ENCODE data around the gene PCDH9.

Gene PCDH9

GRCh38 chr13:66402546-66402945 lies 827.6 kb downstream of the PCDH9 start:
- Histone ChIP-seq H3K18ac (ENCODE audit: low read depth in 1 of 2, low read length in 2 of 2) (no peak overlapping the region), H3K4me3 (ENCODE audit: insufficient read depth in 1 of 2, low read depth in 1 of 2, low read length in 2 of 2) (no peak overlapping the region), H2AFZ (ENCODE audit: low read depth, low read length) (no peak overlapping the region), H4K8ac (ENCODE audit: low read length) (no peak overlapping the region), H3K36me3 (ENCODE audit: control insufficient read depth in 1 of 2, insufficient read depth in 2 of 2, low read depth in 1 of 2, low read length in 2 of 2) (no peaks in the 10 kb centered on the region), H3K9ac (ENCODE audit: low read length) (no peak overlapping the region), H3K23ac (ENCODE audit: low read length in 2 of 2) (no peak overlapping the region), H3K27me3 (ENCODE audit: control insufficient read depth in 1 of 2, insufficient read depth in 1 of 2, low read length in 2 of 2) (no peaks in the 10 kb centered on the region), H2BK15ac (ENCODE audit: low read depth, poor library complexity, severe bottlenecking) (no peak overlapping the region), H3K4me2 (ENCODE audit: low read length, poor library complexity, severe bottlenecking) (no peak overlapping the region), H3K4me1 (ENCODE audit: control insufficient read depth, insufficient read depth, low read depth, low read length) (no peaks in the 10 kb centered on the region), H2AK5ac (ENCODE audit: low read length, severe bottlenecking) (no peak overlapping the region), H2BK5ac (ENCODE audit: low read depth, low read length, poor library complexity, severe bottlenecking) (no peak overlapping the region), H3K27ac (ENCODE audit: low read length, poor library complexity, severe bottlenecking) (no peak overlapping the region), H3K9me3 (ENCODE audit: control insufficient read depth, low read length) (no peaks in the 10 kb centered on the region), H2BK120ac (ENCODE audit: low read depth, low read length) (no peak overlapping the region), H3K14ac (ENCODE audit: low read length in 2 of 2) (no peak overlapping the region), H4K91ac (ENCODE audit: low read length) (no peak overlapping the region), H3K4ac (ENCODE audit: low read depth in 1 of 2, low read length in 2 of 2) (no peak overlapping the region), H2BK12ac (ENCODE audit: low read length in 2 of 2) (no peak overlapping the region), H3K79me1 (replicated peaks; ENCODE audit: low read length, poor library complexity, severe bottlenecking) (no peaks in the 10 kb centered on the region)
- no peak for DNase-seq
- 67% methylated on average over 2 of the region's 2 CpGs for WGBS

- 100% methylated on average over 1 of the region's 1 CpG for WGBS
- Histone ChIP-seq H3K27ac (ENCODE audit: low read length, poor library complexity, severe bottlenecking) (no peak overlapping the region), H2BK15ac (ENCODE audit: low read depth, poor library complexity, severe bottlenecking) (no peak overlapping the region), H3K4me2 (ENCODE audit: low read length, poor library complexity, severe bottlenecking) (no peak overlapping the region), H3K79me1 (replicated peaks; ENCODE audit: low read length, poor library complexity, severe bottlenecking) (no peaks in the 10 kb centered on the region), H3K4me3 (ENCODE audit: insufficient read depth in 1 of 2, low read depth in 1 of 2, low read length in 2 of 2) (no peak overlapping the region), H4K8ac (ENCODE audit: low read length) (no peak overlapping the region), H3K14ac (ENCODE audit: low read length in 2 of 2) (no peak overlapping the region), H3K4ac (ENCODE audit: low read depth in 1 of 2, low read length in 2 of 2) (no peak overlapping the region), H2AFZ (ENCODE audit: low read depth, low read length) (no peak overlapping the region), H2BK12ac (ENCODE audit: low read length in 2 of 2) (no peak overlapping the region), H3K23ac (ENCODE audit: low read length in 2 of 2) (no peak overlapping the region), H3K36me3 (ENCODE audit: control insufficient read depth in 1 of 2, insufficient read depth in 2 of 2, low read depth in 1 of 2, low read length in 2 of 2) (no peaks in the 10 kb centered on the region), H2AK5ac (ENCODE audit: low read length, severe bottlenecking) (no peak overlapping the region), H3K18ac (ENCODE audit: low read depth in 1 of 2, low read length in 2 of 2) (no peak overlapping the region), H3K4me1 (ENCODE audit: control insufficient read depth, insufficient read depth, low read depth, low read length) (no peaks in the 10 kb centered on the region), H3K9ac (ENCODE audit: low read length) (no peak overlapping the region), H3K9me3 (ENCODE audit: control insufficient read depth, low read length) (no peaks in the 10 kb centered on the region), H4K91ac (ENCODE audit: low read length) (no peak overlapping the region), H2BK5ac (ENCODE audit: low read depth, low read length, poor library complexity, severe bottlenecking) (no peak overlapping the region), H2BK120ac (ENCODE audit: low read depth, low read length) (no peak overlapping the region), H3K27me3 (ENCODE audit: control insufficient read depth in 1 of 2, insufficient read depth in 1 of 2, low read length in 2 of 2) (no peaks in the 10 kb centered on the region)
- no peak for DNase-seq
Measured at GRCh38 chr13:66402066-66402465, 828.1 kb downstream of the PCDH9 start.

GRCh38 chr13:66400292-66400691 lies 829.8 kb downstream of the PCDH9 start:
- H2BK12ac ChIP-seq (ENCODE audit: low read length in 2 of 2): no peak overlapping the region
- H2BK120ac ChIP-seq (ENCODE audit: low read depth, low read length): no peak overlapping the region
- no peak overlapping the region for H2AFZ ChIP-seq (ENCODE audit: low read depth, low read length)
- H2BK5ac ChIP-seq (ENCODE audit: low read depth, low read length, poor library complexity, severe bottlenecking): no peak overlapping the region
- H3K36me3 ChIP-seq (ENCODE audit: control insufficient read depth in 1 of 2, insufficient read depth in 2 of 2, low read depth in 1 of 2, low read length in 2 of 2): no peaks in the 10 kb centered on the region
- H3K4ac ChIP-seq (ENCODE audit: low read depth in 1 of 2, low read length in 2 of 2): no peak overlapping the region
- no peak for DNase-seq
- H3K4me1 ChIP-seq (ENCODE audit: control insufficient read depth, insufficient read depth, low read depth, low read length): no peaks in the 10 kb centered on the region
- H4K91ac ChIP-seq (ENCODE audit: low read length): no peak overlapping the region
- H3K27me3 ChIP-seq (ENCODE audit: control insufficient read depth in 1 of 2, insufficient read depth in 1 of 2, low read length in 2 of 2): no peaks in the 10 kb centered on the region
- H2BK15ac ChIP-seq (ENCODE audit: low read depth, poor library complexity, severe bottlenecking): no peak overlapping the region
- H3K18ac ChIP-seq (ENCODE audit: low read depth in 1 of 2, low read length in 2 of 2): no peak overlapping the region
- H3K4me2 ChIP-seq (ENCODE audit: low read length, poor library complexity, severe bottlenecking): no peak overlapping the region
- H3K79me1 ChIP-seq (replicated peaks; ENCODE audit: low read length, poor library complexity, severe bottlenecking): no peaks in the 10 kb centered on the region
- H4K8ac ChIP-seq (ENCODE audit: low read length): no peak overlapping the region
- no peak overlapping the region for H3K27ac ChIP-seq (ENCODE audit: low read length, poor library complexity, severe bottlenecking)
- H3K9ac ChIP-seq (ENCODE audit: low read length): no peak overlapping the region
- no peak overlapping the region for H3K14ac ChIP-seq (ENCODE audit: low read length in 2 of 2)
- no peaks in the 10 kb centered on the region for H3K9me3 ChIP-seq (ENCODE audit: control insufficient read depth, low read length)
- no peak overlapping the region for H3K4me3 ChIP-seq (ENCODE audit: insufficient read depth in 1 of 2, low read depth in 1 of 2, low read length in 2 of 2)
- H2AK5ac ChIP-seq (ENCODE audit: low read length, severe bottlenecking): no peak overlapping the region
- H3K23ac ChIP-seq (ENCODE audit: low read length in 2 of 2): no peak overlapping the region

- Histone ChIP-seq H3K9ac (ENCODE audit: low read length) (no peak overlapping the region), H3K14ac (ENCODE audit: low read length in 2 of 2) (no peak overlapping the region), H3K4me3 (ENCODE audit: insufficient read depth in 1 of 2, low read depth in 1 of 2, low read length in 2 of 2) (no peak overlapping the region), H4K91ac (ENCODE audit: low read length) (no peak overlapping the region), H3K4me2 (ENCODE audit: low read length, poor library complexity, severe bottlenecking) (no peak overlapping the region), H2AFZ (ENCODE audit: low read depth, low read length) (no peak overlapping the region), H3K4me1 (ENCODE audit: control insufficient read depth, insufficient read depth, low read depth, low read length) (no peaks in the 10 kb centered on the region), H3K27ac (ENCODE audit: low read length, poor library complexity, severe bottlenecking) (no peak overlapping the region), H2AK5ac (ENCODE audit: low read length, severe bottlenecking) (no peak overlapping the region), H3K27me3 (ENCODE audit: control insufficient read depth in 1 of 2, insufficient read depth in 1 of 2, low read length in 2 of 2) (no peaks in the 10 kb centered on the region), H2BK15ac (ENCODE audit: low read depth, poor library complexity, severe bottlenecking) (no peak overlapping the region), H3K79me1 (replicated peaks; ENCODE audit: low read length, poor library complexity, severe bottlenecking) (no peaks in the 10 kb centered on the region), H3K18ac (ENCODE audit: low read depth in 1 of 2, low read length in 2 of 2) (no peak overlapping the region), H3K9me3 (ENCODE audit: control insufficient read depth, low read length) (no peaks in the 10 kb centered on the region), H2BK5ac (ENCODE audit: low read depth, low read length, poor library complexity, severe bottlenecking) (no peak overlapping the region), H3K23ac (ENCODE audit: low read length in 2 of 2) (no peak overlapping the region), H3K4ac (ENCODE audit: low read depth in 1 of 2, low read length in 2 of 2) (no peak overlapping the region), H2BK120ac (ENCODE audit: low read depth, low read length) (no peak overlapping the region), H3K36me3 (ENCODE audit: control insufficient read depth in 1 of 2, insufficient read depth in 2 of 2, low read depth in 1 of 2, low read length in 2 of 2) (no peaks in the 10 kb centered on the region), H4K8ac (ENCODE audit: low read length) (no peak overlapping the region), H2BK12ac (ENCODE audit: low read length in 2 of 2) (no peak overlapping the region)
- 100% methylated on average over 1 of the region's 1 CpG for WGBS
- DNase-seq: no peak
Measured at GRCh38 chr13:66399873-66400272, 830.3 kb downstream of the PCDH9 start.
